ENCODE results near the gene KRT23. TPM values are rescaled to one million over a fixed set of nuclear protein-coding genes. Genes with fewer than 3 reads are reported as not detected.

The KRT23 gene
- total and polyA plus RNA-seq, 10 of the 15 experiments (the other 5 are each of a cell fraction or from before 2014, with no cell fraction given) = not detected

- no peak for TF ChIP-seq CEBPB (IDR thresholded peaks at IDR 0.05; ENCODE audit: borderline replicate concordance in 1 of 2, low read depth in 2 of 2, low read length in 2 of 2)
- ChIA-PET RAD21 (ENCODE audit: unreplicated experiment) (interaction anchor here (0.6 to 2.7 kb wide), 5 partner anchors 50 to 739 kb away, joined by 3 to 8 read pairs (median 4); no protein-coding TSS in a partner anchor), CTCF (interaction anchor here (0.6 to 3.8 kb wide), 9 partner anchors 25 to 753 kb away, joined by 3 to 29 read pairs (median 9); no protein-coding TSS in a partner anchor), POLR2A (no interaction called here), SMC1A (ENCODE audit: uncharacterized antibody, unreplicated experiment) (interaction anchor here (0.9 to 2.5 kb wide), 6 partner anchors 73 to 739 kb away, joined by 3 to 11 read pairs (median 4); no protein-coding TSS in a partner anchor)
- H3K27me3 ChIP-seq (replicated peaks in 1 of 2; ENCODE audit: control insufficient read depth in 2 of 2, insufficient read depth in 2 of 2, low read length in 1 of 2) = peaks cover 0 to 4% of the 10 kb centered on the region in 2 experiments; a peak in 1 of 4 replicates
- H3K4me2 ChIP-seq (ENCODE audit: control insufficient read depth, insufficient read depth) = no peak overlapping the region
- H3K9me3 ChIP-seq (replicated peaks; ENCODE audit: control insufficient read depth, insufficient read depth, low read length) = no peaks in the 10 kb centered on the region
- FAIRE-seq (no peak), ATAC-seq (no peak), DNase-seq (ENCODE audit: low read depth, low spot score) (no peak)
- no peak overlapping the region for H3K4me3 ChIP-seq
- in situ Hi-C loops (cut with MboI) = loop anchor here (5.0 kb wide), 3 partner anchors 413 to 753 kb away; no protein-coding TSS in a partner anchor
- no peaks in the 10 kb centered on the region for H3K79me2 ChIP-seq (ENCODE audit: control insufficient read depth, insufficient read depth, low read length)
- H2AFZ ChIP-seq (ENCODE audit: control insufficient read depth, low read depth, low read length) = no peak overlapping the region
- WGBS (ENCODE audit: insufficient coverage, insufficient replicate concordance, low lambda C conversion rate, missing lambda C conversion rate) = 20% methylated on average over 4 of the region's 4 CpGs
- BruUV-seq (replicated peaks) = no TSS peak
- no peak overlapping the region for H3K27ac ChIP-seq (ENCODE audit: control insufficient read depth, insufficient read depth)
- peaks cover 6% of the 10 kb centered on the region; the same call in 1 of the 2 replicates for H3K4me1 ChIP-seq (ENCODE audit: control insufficient read depth, insufficient read depth, low read length)
- no peaks in the 10 kb centered on the region for H4K20me1 ChIP-seq (ENCODE audit: control insufficient read depth, insufficient read depth)
- intact Hi-C loops (cut with micrococcal nuclease; ENCODE audit: unreplicated experiment) = loop anchor here (1.0 to 5.0 kb wide), 6 partner anchors 292 to 753 kb away; no protein-coding TSS in a partner anchor
- no peaks in the 10 kb centered on the region for H3K36me3 ChIP-seq (ENCODE audit: control insufficient read depth in 2 of 2, insufficient read depth in 2 of 2, low read length in 1 of 2)
- no peak overlapping the region for H3K9ac ChIP-seq (ENCODE audit: control insufficient read depth, insufficient read depth, low read length)
These were observed 27.7 kb downstream of the KRT23 start for GRCh38 chr17:40909755-40910154.

DNA sequence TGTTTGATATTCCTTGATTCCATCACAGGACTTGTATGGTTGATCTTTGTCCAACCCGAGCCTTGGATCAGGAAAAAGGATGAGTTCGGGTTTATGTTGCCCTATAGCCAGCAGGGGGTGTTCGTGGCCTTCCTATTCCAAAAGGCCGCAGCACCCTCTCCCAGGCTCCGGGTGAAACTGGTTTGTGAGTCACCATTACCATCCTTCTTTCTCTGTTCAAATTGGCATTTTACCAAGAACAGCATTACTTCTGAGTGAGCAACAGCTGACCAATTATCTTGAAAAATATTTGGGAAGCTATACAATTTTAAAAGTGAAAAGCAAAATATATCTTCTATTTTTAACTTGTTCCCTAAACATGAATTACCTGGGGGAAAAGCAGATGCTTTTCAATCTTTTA, 28.1 kb downstream of the KRT23 start:
- intact Hi-C loops (cut with micrococcal nuclease; ENCODE audit: unreplicated experiment) (loop anchor here (1.0 to 5.0 kb wide), 4 partner anchors 292 to 753 kb away; no protein-coding TSS in a partner anchor), in situ Hi-C loops (cut with MboI) (loop anchor here (5.0 kb wide), 1 partner anchor 638 kb away; no protein-coding TSS in a partner anchor)
- ChIA-PET CTCF (interaction anchor here (0.6 to 3.8 kb wide), 8 partner anchors 52 to 753 kb away, joined by 3 to 29 read pairs (median 9); no protein-coding TSS in a partner anchor), POLR2A (no interaction called here), SMC1A (ENCODE audit: uncharacterized antibody, unreplicated experiment) (interaction anchor here (1.3 to 2.5 kb wide), 4 partner anchors 72 to 740 kb away, joined by 3 to 11 read pairs (median 4); no protein-coding TSS in a partner anchor), RAD21 (ENCODE audit: unreplicated experiment) (interaction anchor here (0.6 to 2.7 kb wide), 4 partner anchors 49 to 740 kb away, joined by 3 to 8 read pairs (median 4); no protein-coding TSS in a partner anchor)
- H3K9me3 ChIP-seq (replicated peaks; ENCODE audit: control insufficient read depth, insufficient read depth, low read length) = no peaks in the 10 kb centered on the region
- no peak overlapping the region for H3K4me3 ChIP-seq
- H3K27ac ChIP-seq (ENCODE audit: control insufficient read depth, insufficient read depth) = no peak overlapping the region
- WGBS (ENCODE audit: insufficient coverage, insufficient replicate concordance, low lambda C conversion rate, missing lambda C conversion rate) = 0% methylated on average over 5 of the region's 5 CpGs
- ATAC-seq (peak; percentile 84), DNase-seq (ENCODE audit: low read depth, low spot score) (no peak), FAIRE-seq (no peak)
- H3K4me1 ChIP-seq (ENCODE audit: control insufficient read depth, insufficient read depth, low read length) = 0 out of 2 replicates have a peak, but pooled peaks cover 2% of the 10 kb centered on the region
- no peaks in the 10 kb centered on the region for H3K79me2 ChIP-seq (ENCODE audit: control insufficient read depth, insufficient read depth, low read length)
- H2AFZ ChIP-seq (ENCODE audit: control insufficient read depth, low read depth, low read length) = no peak overlapping the region
- no peak overlapping the region for H3K9ac ChIP-seq (ENCODE audit: control insufficient read depth, insufficient read depth, low read length)
- no peaks in the 10 kb centered on the region for H3K36me3 ChIP-seq (ENCODE audit: control insufficient read depth in 2 of 2, insufficient read depth in 2 of 2, low read length in 1 of 2)
- TF ChIP-seq SMC3 (IDR thresholded peaks at IDR 0.05; ENCODE audit: borderline replicate concordance, low read length) (peak; percentile 76; the same call in 1 of the 2 replicates), YY1 (IDR thresholded peaks at IDR 0.05; ENCODE audit: low read depth, low read length) (no peak), RAD21 (IDR thresholded peaks at IDR 0.05; ENCODE audit: insufficient read depth, low read depth, low read length) (peak; percentile 79)
- TF ChIP-seq, protein P1, sequence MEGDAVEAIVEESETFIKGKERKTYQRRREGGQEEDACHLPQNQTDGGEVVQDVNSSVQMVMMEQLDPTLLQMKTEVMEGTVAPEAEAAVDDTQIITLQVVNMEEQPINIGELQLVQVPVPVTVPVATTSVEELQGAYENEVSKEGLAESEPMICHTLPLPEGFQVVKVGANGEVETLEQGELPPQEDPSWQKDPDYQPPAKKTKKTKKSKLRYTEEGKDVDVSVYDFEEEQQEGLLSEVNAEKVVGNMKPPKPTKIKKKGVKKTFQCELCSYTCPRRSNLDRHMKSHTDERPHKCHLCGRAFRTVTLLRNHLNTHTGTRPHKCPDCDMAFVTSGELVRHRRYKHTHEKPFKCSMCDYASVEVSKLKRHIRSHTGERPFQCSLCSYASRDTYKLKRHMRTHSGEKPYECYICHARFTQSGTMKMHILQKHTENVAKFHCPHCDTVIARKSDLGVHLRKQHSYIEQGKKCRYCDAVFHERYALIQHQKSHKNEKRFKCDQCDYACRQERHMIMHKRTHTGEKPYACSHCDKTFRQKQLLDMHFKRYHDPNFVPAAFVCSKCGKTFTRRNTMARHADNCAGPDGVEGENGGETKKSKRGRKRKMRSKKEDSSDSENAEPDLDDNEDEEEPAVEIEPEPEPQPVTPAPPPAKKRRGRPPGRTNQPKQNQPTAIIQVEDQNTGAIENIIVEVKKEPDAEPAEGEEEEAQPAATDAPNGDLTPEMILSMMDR (IDR thresholded peaks at IDR 0.05 in 2 of 3, conservative IDR thresholded peaks at IDR 0.05 in 1 of 3; ENCODE audit: control insufficient read depth in 2 of 3, extremely low read depth in 1 of 3, insufficient read depth in 1 of 3, low read depth in 3 of 3, low read length in 3 of 3) = peak; percentile 56 to 72 (median 68)
- no TSS peak for BruUV-seq (replicated peaks)
- peaks cover 0 to 4% of the 10 kb centered on the region in 2 experiments; a peak in 1 of 4 replicates for H3K27me3 ChIP-seq (replicated peaks in 1 of 2; ENCODE audit: control insufficient read depth in 2 of 2, insufficient read depth in 2 of 2, low read length in 1 of 2)
- H3K4me2 ChIP-seq (ENCODE audit: control insufficient read depth, insufficient read depth) = no peak overlapping the region
- H4K20me1 ChIP-seq (ENCODE audit: control insufficient read depth, insufficient read depth) = no peaks in the 10 kb centered on the region

All from GM12878 (cell line).